ENCODE data around the gene USP20. TPM values are rescaled to one million over a fixed set of nuclear protein-coding genes. Genes with fewer than 3 reads are reported as not detected.

Gene USP20
- total RNA-seq, 2 experiments from 2014 or later = 107 to 111 TPM

Small RNA genes lying within 50 kb of the gene (microRNA-seq; reads per million reads assigned to microRNA genes)
- not detected for gene MIR6855

Other genes starting within 250 kb of the USP20 start
- gene C9orf50, start 214.4 kb upstream of the USP20 start, total RNA-seq = not detected
- 10 to 100 TPM; 30.1 to 34.9 TPM for gene NTMT1, start 209.3 kb upstream of the USP20 start, total RNA-seq
- 10 to 100 TPM; 27.8 to 29.0 TPM for gene ASB6, start 193.3 kb upstream of the USP20 start, total RNA-seq
- gene PRRX2, start 169.8 kb upstream of the USP20 start, total RNA-seq = not detected
- gene PTGES, start 82.4 kb upstream of the USP20 start, total RNA-seq = not detected
- 10 to 100 TPM; 28.6 TPM for gene TOR1B, start 32.3 kb upstream of the USP20 start, total RNA-seq
- 10 to 100 TPM; 46.6 to 47.2 TPM for gene TOR1A, start 11.3 kb upstream of the USP20 start, total RNA-seq
- gene C9orf78, start 183 bp upstream of the USP20 start, total RNA-seq = 10 to 100 TPM; 71.4 to 73.4 TPM
- gene FNBP1, start 207.7 kb downstream of the USP20 start, total RNA-seq = 100 to 1,000 TPM; 191 to 194 TPM
- 10 to 100 TPM; 23.2 to 25.1 TPM for gene GPR107, start 218.4 kb downstream of the USP20 start, total RNA-seq